Neutrophil (primary cell): Measurements from ENCODE around the gene ITGB4.

Experiments
- H3K27ac ChIP-seq: fragments of 200-600 bp; sonication (generic); 2 replicates; pipeline ENCODE4 v1.5.1; 2016; ENCODE audit warnings: mild to moderate bottlenecking, moderate library complexity
- H3K27me3 ChIP-seq: fragments of 200-600 bp; sonication (generic); 2 replicates; pipeline ENCODE4 v1.6.0; 2016; ENCODE audit warnings: mild to moderate bottlenecking
- H3K36me3 ChIP-seq: fragments of 200-600 bp; sonication (generic); 2 replicates; pipeline ENCODE4 v1.5.1; 2017
- H3K4me1 ChIP-seq, 2 experiments: fragments of 200-600 bp in 1 of 2; sonication (generic) in 1 of 2; 1 replicate in 1 of 2; 2 replicates in 1 of 2; pipeline versions ENCODE4 v1.5.1 to v1.6.1; 2013 to 2016; ENCODE audit warnings: low read depth in 1 of 2, low read length in 1 of 2, mild to moderate bottlenecking in 1 of 2, moderate library complexity in 1 of 2; ENCODE audit not compliant: control insufficient read depth in 1 of 2, insufficient read depth in 1 of 2
- H3K4me3 ChIP-seq, 2 experiments: fragments of 200-600 bp in 1 of 2; sonication (generic) in 1 of 2; 1 replicate in 1 of 2; 2 replicates in 1 of 2; pipeline ENCODE4 v1.5.1; 2013 to 2016; ENCODE audit warnings: low read depth in 1 of 2, low read length in 1 of 2, mild to moderate bottlenecking in 1 of 2, moderate library complexity in 1 of 2
- H3K9me3 ChIP-seq: fragments of 200-600 bp; sonication (generic); 2 replicates; pipeline ENCODE4 v1.5.1; 2016
- TF ChIP-seq, protein P1 (sequence below): fragments of 200-600 bp; sonication (generic); IDR thresholded peaks from 2 replicates; pipeline ENCODE4 v1.5.1; 2016; ENCODE audit warnings: antibody characterized with exemption

Gene ITGB4

GRCh38 chr17:75727391-75727790 is 6.1 kb downstream of the ITGB4 start:
- Histone ChIP-seq H3K36me3 (no peaks in the 10 kb centered on the region), H3K4me3 (no peak overlapping the region), H3K9me3 (no peaks in the 10 kb centered on the region), H3K27me3 (peaks cover 9% of the 10 kb centered on the region), H3K27ac (no peak overlapping the region), H3K4me1 (no peaks in the 10 kb centered on the region)
- TF ChIP-seq, protein P1, sequence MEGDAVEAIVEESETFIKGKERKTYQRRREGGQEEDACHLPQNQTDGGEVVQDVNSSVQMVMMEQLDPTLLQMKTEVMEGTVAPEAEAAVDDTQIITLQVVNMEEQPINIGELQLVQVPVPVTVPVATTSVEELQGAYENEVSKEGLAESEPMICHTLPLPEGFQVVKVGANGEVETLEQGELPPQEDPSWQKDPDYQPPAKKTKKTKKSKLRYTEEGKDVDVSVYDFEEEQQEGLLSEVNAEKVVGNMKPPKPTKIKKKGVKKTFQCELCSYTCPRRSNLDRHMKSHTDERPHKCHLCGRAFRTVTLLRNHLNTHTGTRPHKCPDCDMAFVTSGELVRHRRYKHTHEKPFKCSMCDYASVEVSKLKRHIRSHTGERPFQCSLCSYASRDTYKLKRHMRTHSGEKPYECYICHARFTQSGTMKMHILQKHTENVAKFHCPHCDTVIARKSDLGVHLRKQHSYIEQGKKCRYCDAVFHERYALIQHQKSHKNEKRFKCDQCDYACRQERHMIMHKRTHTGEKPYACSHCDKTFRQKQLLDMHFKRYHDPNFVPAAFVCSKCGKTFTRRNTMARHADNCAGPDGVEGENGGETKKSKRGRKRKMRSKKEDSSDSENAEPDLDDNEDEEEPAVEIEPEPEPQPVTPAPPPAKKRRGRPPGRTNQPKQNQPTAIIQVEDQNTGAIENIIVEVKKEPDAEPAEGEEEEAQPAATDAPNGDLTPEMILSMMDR = no peak

GRCh38 chr17:75729351-75729750 is 8.1 kb downstream of the ITGB4 start:
- Histone ChIP-seq H3K36me3 (no peaks in the 10 kb centered on the region), H3K27ac (no peak overlapping the region), H3K9me3 (no peaks in the 10 kb centered on the region), H3K4me3 (no peak overlapping the region), H3K4me1 (peaks cover 0 to under 1% of the 10 kb centered on the region in 2 experiments), H3K27me3 (no peaks in the 10 kb centered on the region)
- TF ChIP-seq, protein P1 = no peak

DNA sequence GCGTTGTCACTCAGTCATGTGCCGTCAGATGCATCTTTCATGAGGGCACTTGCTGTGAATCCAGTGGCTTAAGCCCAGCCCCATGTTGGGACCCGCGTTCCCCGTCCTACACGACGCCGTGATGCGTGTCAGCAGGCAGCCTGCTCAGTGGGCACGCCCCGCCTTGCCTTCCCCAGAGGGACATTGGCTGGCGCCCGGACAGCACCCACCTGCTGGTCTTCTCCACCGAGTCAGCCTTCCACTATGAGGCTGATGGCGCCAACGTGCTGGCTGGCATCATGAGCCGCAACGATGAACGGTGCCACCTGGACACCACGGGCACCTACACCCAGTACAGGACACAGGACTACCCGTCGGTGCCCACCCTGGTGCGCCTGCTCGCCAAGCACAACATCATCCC is 8.8 kb downstream of the ITGB4 start:
- no peaks in the 10 kb centered on the region for H3K36me3 ChIP-seq
- H3K27ac ChIP-seq = no peak overlapping the region
- H3K4me1 ChIP-seq = peaks cover 0 to 6% of the 10 kb centered on the region in 2 experiments
- no peak overlapping the region for H3K4me3 ChIP-seq
- no peaks in the 10 kb centered on the region for H3K27me3 ChIP-seq
- TF ChIP-seq, protein P1 = no peak
- no peaks in the 10 kb centered on the region for H3K9me3 ChIP-seq

DNA sequence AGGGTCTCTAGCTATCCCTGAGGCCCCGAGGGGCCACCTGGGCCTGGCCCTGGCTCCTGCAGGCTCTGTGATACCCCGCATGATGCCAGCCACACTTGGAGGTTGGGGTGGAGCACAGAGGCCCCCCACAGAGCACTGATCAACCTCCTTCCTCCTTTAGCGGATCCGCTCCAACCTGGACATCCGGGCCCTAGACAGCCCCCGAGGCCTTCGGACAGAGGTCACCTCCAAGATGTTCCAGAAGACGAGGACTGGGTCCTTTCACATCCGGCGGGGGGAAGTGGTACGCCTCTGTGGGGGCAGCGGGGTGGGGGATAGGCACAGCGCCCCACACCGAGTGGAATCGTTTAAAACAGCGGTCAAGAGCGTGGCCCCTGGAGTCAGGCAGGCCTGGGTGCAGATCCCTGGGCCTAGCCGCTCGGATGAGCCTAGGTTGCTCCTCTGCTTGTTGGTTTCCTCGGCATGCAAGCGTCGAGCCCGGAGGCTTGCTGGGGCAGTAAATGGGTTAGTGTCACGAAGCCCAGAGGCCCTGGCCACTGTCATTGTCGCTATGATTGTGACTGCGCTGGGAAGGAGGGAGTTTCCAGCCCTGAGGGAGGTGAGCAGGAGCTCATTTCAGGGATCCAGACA is 9.9 kb downstream of the ITGB4 start:
- H3K36me3 ChIP-seq = no peaks in the 10 kb centered on the region
- TF ChIP-seq, protein P1 = no peak
- no peak overlapping the region for H3K4me3 ChIP-seq
- peaks cover 0 to 9% of the 10 kb centered on the region in 2 experiments for H3K4me1 ChIP-seq
- no peaks in the 10 kb centered on the region for H3K27me3 ChIP-seq
- no peaks in the 10 kb centered on the region for H3K9me3 ChIP-seq
- H3K27ac ChIP-seq = no peak overlapping the region

DNA sequence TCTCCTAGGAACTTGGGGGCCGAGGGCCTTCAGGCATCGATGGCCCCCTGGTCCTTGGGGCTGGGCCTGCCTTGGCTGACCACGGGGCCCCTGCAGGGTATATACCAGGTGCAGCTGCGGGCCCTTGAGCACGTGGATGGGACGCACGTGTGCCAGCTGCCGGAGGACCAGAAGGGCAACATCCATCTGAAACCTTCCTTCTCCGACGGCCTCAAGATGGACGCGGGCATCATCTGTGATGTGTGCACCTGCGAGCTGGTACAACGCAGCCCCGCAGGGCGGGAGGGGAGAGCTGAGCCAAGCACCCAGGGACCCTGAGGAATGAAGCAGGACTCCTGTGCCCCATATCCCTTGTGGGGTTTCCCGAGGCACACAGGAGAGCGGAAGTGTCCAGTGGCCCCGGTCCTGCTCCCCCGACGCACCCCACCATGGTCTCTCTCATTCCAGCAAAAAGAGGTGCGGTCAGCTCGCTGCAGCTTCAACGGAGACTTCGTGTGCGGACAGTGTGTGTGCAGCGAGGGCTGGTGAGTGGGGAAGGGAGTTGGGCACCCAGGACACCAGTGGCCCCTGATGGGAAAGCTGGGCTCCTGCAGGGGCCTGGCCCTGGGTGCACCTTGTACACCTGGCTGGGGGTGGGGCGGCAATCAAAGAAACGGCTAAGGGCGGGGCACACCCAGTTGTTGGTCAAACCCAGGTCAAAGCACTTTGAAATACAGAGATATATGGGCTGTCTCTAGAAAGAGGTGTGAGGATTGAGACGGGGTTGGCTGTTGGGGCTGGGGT is 10.6 kb downstream of the ITGB4 start:
- peaks cover 5 to 13% of the 10 kb centered on the region in 2 experiments for H3K4me1 ChIP-seq
- no peaks in the 10 kb centered on the region for H3K27me3 ChIP-seq
- H3K36me3 ChIP-seq = no peaks in the 10 kb centered on the region
- no peak overlapping the region for H3K27ac ChIP-seq
- H3K4me3 ChIP-seq = no peak overlapping the region
- TF ChIP-seq, protein P1 = no peak
- H3K9me3 ChIP-seq = no peaks in the 10 kb centered on the region
